A549 (cell line): Measurements from ENCODE around the gene RABGAP1L. TPM values are rescaled to one million over a fixed set of nuclear protein-coding genes. Genes with fewer than 3 reads are reported as not detected.

Experiments
- ATAC-seq, 2 experiments: fragments of 200-7000 bp in 1 of 2; fragments of >200 bp in 1 of 2; cut with Nextera tagmentation in 1 of 2; cut with Tn5 transposase in 1 of 2; 3 replicates each; pipeline versions ENCODE4 v1.8.0 to v1.9.1; 2018 to 2020; ENCODE audit warnings: mild to moderate bottlenecking in 1 of 2, moderate library complexity in 1 of 2
- CTCF ChIA-PET: fragments of 300-600 bp; sonication (Branson Sonifier 250); formaldehyde crosslinking; extraction: SDS; loops from one replicate; lab custom pipeline; 2021; ENCODE audit warnings: antibody characterized with exemption, inconsistent platforms; lab: Yijun Ruan, JAX
- POLR2A ChIA-PET: fragments of 350-600 bp; formaldehyde crosslinking; extraction: SDS; loops from one replicate; lab custom pipeline; 2021; ENCODE audit warnings: antibody characterized with exemption, inconsistent platforms; lab: Yijun Ruan, JAX
- DNase-seq, 2 experiments: peaks; one replicate each; pipeline versions ENCODE4 v3.0.0 to v3.0.0-alpha.2; 2011 to 2016; ENCODE audit warnings: low read depth in 1 of 2, low spot score in 1 of 2
- FAIRE-seq: peaks from 2 replicates; lab custom pipeline; 2011; peaks lifted over from hg19 to GRCh38; lab: Jason Lieb, UNC
- H3K27ac ChIP-seq, 2 experiments: fragments of >200 bp; sonication (Bioruptor Twin); formaldehyde crosslinking; 3 replicates each; pipeline ENCODE4 v1.5.1; 2016 to 2017
- H3K4me1 ChIP-seq: fragments of >200 bp; sonication (Bioruptor Twin); formaldehyde crosslinking; 3 replicates; pipeline ENCODE4 v1.6.1; 2016
- H3K4me2 ChIP-seq: fragments of >200 bp; sonication (Bioruptor Twin); formaldehyde crosslinking; 3 replicates; pipeline ENCODE4 v1.6.1; 2016
- H3K4me3 ChIP-seq: fragments of >200 bp; sonication (Bioruptor Twin); formaldehyde crosslinking; 3 replicates; pipeline ENCODE4 v1.5.1; 2016
- H3K9me3 ChIP-seq: fragments of >200 bp; sonication (Bioruptor Twin); formaldehyde crosslinking; 3 replicates; pipeline ENCODE4 v1.6.1; 2016
- BCL3 ChIP-seq: fragments of >200 bp; sonication (Bioruptor Twin); formaldehyde crosslinking; IDR thresholded peaks from 3 replicates; pipeline ENCODE4 v1.6.1; 2016
- CBX8 ChIP-seq: fragments of 200-600 bp; sonication (generic); IDR thresholded peaks from 2 replicates; pipeline ENCODE4 v1.6.1; 2016
- CHD2 ChIP-seq: fragments of 150-350 bp; IDR thresholded peaks from 2 replicates; pipeline ENCODE4 v1.6.1; 2014; ENCODE audit warnings: low read length; ENCODE audit not compliant: partially characterized antibody
- CTCF ChIP-seq: fragments of >200 bp; sonication (Bioruptor Twin); formaldehyde crosslinking; IDR thresholded peaks from 3 replicates; pipeline ENCODE4 v1.5.1; 2016
- E2F6 ChIP-seq: IDR thresholded peaks from 2 replicates; pipeline ENCODE4 v1.6.1; 2012; ENCODE audit warnings: low read depth, borderline replicate concordance
- EP300 ChIP-seq, 2 experiments: fragments of >200 bp; sonication (Bioruptor Twin); formaldehyde crosslinking; IDR thresholded peaks; 2 replicates in 1 of 2; 3 replicates in 1 of 2; pipeline ENCODE4 v1.6.1; 2016 to 2017
- FOXS1 ChIP-seq: fragments of 250-450 bp; sonication (Bioruptor Pico); IDR thresholded peaks from 2 replicates; pipeline ENCODE4 v1.5.0; 2020; ENCODE audit warnings: mild to moderate bottlenecking, moderate library complexity
- GATA3 ChIP-seq: IDR thresholded peaks from 2 replicates; pipeline ENCODE4 v1.6.1; 2012; ENCODE audit warnings: borderline replicate concordance
- HOXB13 ChIP-seq: fragments of 250-450 bp; sonication (Bioruptor Pico); IDR thresholded peaks from 2 replicates; pipeline ENCODE4 v1.5.0; 2020; ENCODE audit warnings: low read depth, mild to moderate bottlenecking, moderate library complexity
- HOXB5 ChIP-seq: fragments of 250-450 bp; sonication (Bioruptor Pico); IDR thresholded peaks from 2 replicates; pipeline ENCODE4 v1.5.0; 2020; ENCODE audit warnings: mild to moderate bottlenecking, moderate library complexity
- JUNB ChIP-seq: fragments of >200 bp; sonication (Bioruptor Twin); formaldehyde crosslinking; IDR thresholded peaks from 2 replicates; pipeline ENCODE4 v1.6.1; 2016
- KDM1A ChIP-seq: fragments of 200-600 bp; sonication (generic); IDR thresholded peaks from 2 replicates; pipeline ENCODE4 v1.6.1; 2016; ENCODE audit warnings: low read depth, mild to moderate bottlenecking
- MAX ChIP-seq: IDR thresholded peaks from 2 replicates; pipeline ENCODE4 v1.6.1; 2012
- MAZ ChIP-seq: fragments of 150-350 bp; IDR thresholded peaks from 2 replicates; pipeline ENCODE4 v1.6.1; 2014; ENCODE audit warnings: antibody characterized with exemption, low read depth, low read length, borderline replicate concordance
- POLR2AphosphoS2 ChIP-seq: conservative IDR thresholded peaks from 2 replicates; pipeline ENCODE4 v1.6.1; 2012; ENCODE audit warnings: low read length, improper control_type of control experiment, inconsistent platforms
- RAD21 ChIP-seq, 2 experiments: fragments of >200 bp in 1 of 2; sonication (Bioruptor Twin) in 1 of 2; formaldehyde crosslinking in 1 of 2; IDR thresholded peaks in 1 of 2; conservative IDR thresholded peaks in 1 of 2; 2 replicates in 1 of 2; 3 replicates in 1 of 2; pipeline ENCODE4 v1.6.1; 2012 to 2018; ENCODE audit warnings: inconsistent platforms in 1 of 2
- RARB ChIP-seq: fragments of 250-450 bp; sonication (Bioruptor Pico); IDR thresholded peaks from 2 replicates; pipeline ENCODE4 v1.8.0; 2021; ENCODE audit warnings: mild to moderate bottlenecking, moderate library complexity
- RCOR1 ChIP-seq: fragments of 150-350 bp; IDR thresholded peaks from 2 replicates; pipeline ENCODE4 v1.6.1; 2014; ENCODE audit warnings: antibody characterized with exemption, low read length, low read depth
- REST ChIP-seq: fragments of 200-600 bp; sonication (generic); IDR thresholded peaks from 2 replicates; pipeline ENCODE4 v1.6.1; 2016; ENCODE audit warnings: antibody characterized with exemption, mild to moderate bottlenecking, moderate library complexity
- SMC3 ChIP-seq: fragments of >200 bp; sonication (Bioruptor Twin); formaldehyde crosslinking; IDR thresholded peaks from 3 replicates; pipeline ENCODE4 v1.6.1; 2018; ENCODE audit warnings: inconsistent platforms
- SREBF2 ChIP-seq: fragments of 450-650 bp; IDR thresholded peaks from 2 replicates; pipeline ENCODE4 v1.6.1; 2014; ENCODE audit warnings: mild to moderate bottlenecking, moderate library complexity
- TP53 ChIP-seq: fragments of 250-450 bp; sonication (Bioruptor Pico); IDR thresholded peaks from 2 replicates; pipeline ENCODE4 v1.5.0; 2021; ENCODE audit warnings: mild to moderate bottlenecking, moderate library complexity
- WGBS: methylation state at CpG from one replicate; pipeline ENCODE4 v1.1.6; 2017; ENCODE audit errors: missing lambda C conversion rate; 5-methylcytosine and 5-hydroxymethylcytosine counted together
- polyA plus RNA-seq, 4 experiments: library from polyadenylated mRNA; depleted of rRNA in 3 of 4; stranded (reverse); fragments of >200 nt; fragmentation: RNase III in 1 of 4; extraction: RNeasy Plus Mini Kit Qiagen cat#74134 plus additional on column Dnase treatment in 1 of 4; gene quantifications; 2 replicates in 3 of 4; 3 replicates in 1 of 4; pipeline ENCODE4 v1.2.3, GENCODE V29; 2011 to 2017

The RABGAP1L gene
- polyA plus RNA-seq, 2 of the 4 experiments (the other 2 are of a cell fraction): 8.2 to 18.6 TPM

GRCh38 chr1:174639461-174639860 lies 480.1 kb downstream of the RABGAP1L start (continued):
- TF ChIP-seq REST (no peak), CTCF (no peak), HOXB13 (CRISPR knock-in tag) (no peak), HOXB5 (no peak), BCL3 (no peak), FOXS1 (CRISPR knock-in tag) (no peak), EP300 (IDR thresholded peaks at IDR 0.05) (no peak)
- TF ChIP-seq, all 56 proteins: peak for 0

DNA sequence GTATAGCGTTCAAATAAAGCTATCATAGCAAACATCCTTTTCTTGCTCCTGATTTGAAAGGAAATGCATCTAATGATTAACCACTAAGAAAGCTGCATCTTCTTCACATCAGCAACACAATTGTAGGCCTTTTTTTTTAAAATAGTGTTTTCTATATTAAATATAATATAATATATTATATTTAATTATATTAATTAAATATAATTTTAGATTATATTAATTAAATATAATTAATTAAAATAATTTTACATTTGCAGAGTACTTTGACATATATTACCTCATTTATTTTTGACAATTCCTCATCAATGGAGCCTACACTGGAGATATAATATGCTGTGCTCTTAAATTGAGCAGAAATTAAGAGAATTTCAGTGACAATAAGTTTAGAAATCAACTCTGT lies 481.5 kb downstream of the RABGAP1L start:
- POLR2A ChIA-PET: no interaction called here
- Histone ChIP-seq H3K27ac (no peak overlapping the region), H3K4me2 (no peak overlapping the region), H3K4me3 (no peak overlapping the region), H3K4me1 (no peaks in the 10 kb centered on the region), H3K9me3 (no peaks in the 10 kb centered on the region)
- TF ChIP-seq POLR2AphosphoS2 (no peak), E2F6 (no peak), MAZ (no peak), CBX8 (no peak), HOXB5 (no peak), MAX (no peak), RCOR1 (no peak), GATA3 (no peak), RARB (CRISPR knock-in tag) (no peak), TP53 (CRISPR knock-in tag) (no peak), SREBF2 (no peak), HOXB13 (CRISPR knock-in tag) (no peak), RAD21 (conservative IDR thresholded peaks at IDR 0.05 in 1 of 2, IDR thresholded peaks at IDR 0.05 in 1 of 2) (no peak), SMC3 (no peak), KDM1A (no peak), CTCF (no peak), JUNB (no peak), CHD2 (no peak)
- WGBS: 38% methylated on average over 1 of the region's 1 CpG
- CTCF ChIA-PET: no interaction called here
- ATAC-seq (no peak), DNase-seq (no peak), FAIRE-seq (no peak)
